Measurements from ENCODE around the gene GSTM4. TPM values are rescaled to one million over a fixed set of nuclear protein-coding genes. Genes with fewer than 3 reads are reported as not detected.
A peak's percentile ranks its signal among the peaks of the same experiment; 100 is the strongest.

Gene GSTM4
- polyA plus RNA-seq (ENCODE audit: insufficient read length in 12 of 12), result 10 to 100 TPM in 11 of 12 donors, not detected in 1; 12.2 to 26.8 (median 18.9) TPM
- long read RNA-seq, donor 1, transcript GSTM4-204 (8 exons, 1,412 nt), result major isoform, 14 of 203 reads
- long read RNA-seq, donor 1, partial matches to known transcripts, result 89 of 203 reads
- long read RNA-seq, donor 1, other reads (novel, unspliced or antisense), result 96 of 203 reads
- long read RNA-seq, donor 2, transcript GSTM4-204 (8 exons, 1,412 nt), result major isoform, 7 of 14 reads
- long read RNA-seq, donor 2, partial matches to known transcripts, result 5 of 14 reads
- long read RNA-seq, donor 2, other reads (novel, unspliced or antisense), result 0 of 14 reads
- long read RNA-seq, donor 3, partial matches to known transcripts, result 0 of 5 reads
- long read RNA-seq, donor 3, other reads (novel, unspliced or antisense), result 0 of 5 reads
- long read RNA-seq, donor 4, partial matches to known transcripts, result 0 of 5 reads
- long read RNA-seq, donor 4, other reads (novel, unspliced or antisense), result 0 of 5 reads
- long read RNA-seq, donor 5, partial matches to known transcripts, result 95 of 114 reads
- long read RNA-seq, donor 5, other reads (novel, unspliced or antisense), result 13 of 114 reads
- long read RNA-seq, donor 6, transcript GSTM4-204 (8 exons, 1,412 nt), result major isoform, 5 of 7 reads
- long read RNA-seq, donor 6, partial matches to known transcripts, result 0 of 7 reads
- long read RNA-seq, donor 6, other reads (novel, unspliced or antisense), result 0 of 7 reads
- long read RNA-seq, donor 7, partial matches to known transcripts, result 0 of 2 reads
- long read RNA-seq, donor 7, other reads (novel, unspliced or antisense), result 0 of 2 reads
- long read RNA-seq, donor 8, transcript GSTM4-204 (8 exons, 1,412 nt), result major isoform, 11 of 13 reads
- long read RNA-seq, donor 8, partial matches to known transcripts, result 0 of 13 reads
- long read RNA-seq, donor 8, other reads (novel, unspliced or antisense), result 0 of 13 reads
- long read RNA-seq, donor 9, result 0 reads
- long read RNA-seq, donor 10, partial matches to known transcripts, result 0 of 4 reads
- long read RNA-seq, donor 10, other reads (novel, unspliced or antisense), result 0 of 4 reads
- long read RNA-seq, donor 11, partial matches to known transcripts, result 0 of 3 reads
- long read RNA-seq, donor 11, other reads (novel, unspliced or antisense), result 0 of 3 reads

DNA sequence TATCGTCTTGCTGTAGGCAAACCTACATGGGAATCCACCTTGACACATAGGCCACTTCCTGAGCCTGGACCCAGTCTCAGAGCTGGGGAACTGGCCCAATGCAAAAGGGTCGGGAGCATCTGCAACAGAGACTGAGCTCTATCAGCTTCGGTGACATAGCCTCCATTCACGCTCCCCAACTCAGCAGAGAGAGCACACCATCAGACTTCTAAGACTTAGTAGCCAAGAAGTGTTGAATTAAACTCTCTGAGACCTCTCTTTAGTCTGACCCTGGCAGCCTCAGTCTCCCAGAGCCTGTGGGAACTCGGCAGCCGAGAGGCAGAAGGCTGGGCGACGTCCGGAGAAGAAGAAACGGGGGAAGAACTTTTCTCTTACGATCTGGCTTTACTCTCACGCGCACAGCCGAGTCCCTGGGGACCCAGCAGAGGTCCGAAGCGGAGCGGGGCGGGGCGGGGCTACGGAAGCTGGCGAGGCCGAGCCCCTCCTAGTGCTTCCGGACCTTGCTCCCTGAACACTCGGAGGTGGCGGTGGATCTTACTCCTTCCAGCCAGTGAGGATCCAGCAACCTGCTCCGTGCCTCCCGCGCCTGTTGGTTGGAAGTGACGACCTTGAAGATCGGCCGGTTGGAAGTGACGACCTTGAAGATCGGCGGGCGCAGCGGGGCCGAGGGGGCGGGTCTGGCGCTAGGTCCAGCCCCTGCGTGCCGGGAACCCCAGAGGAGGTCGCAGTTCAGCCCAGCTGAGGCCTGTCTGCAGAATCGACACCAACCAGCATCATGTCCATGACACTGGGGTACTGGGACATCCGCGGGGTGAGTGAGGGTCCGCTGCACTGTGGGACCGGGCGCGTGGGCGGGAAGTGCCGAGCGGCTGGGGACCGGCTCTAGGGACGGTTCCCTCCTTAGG is at the start of gene GSTM4:
Gene GSTM4 (plus strand): TSS at position 485 of the 905 bp plus-strand sequence. CDS start 291 bp downstream, at position 776.
- peak; percentile 81 for DNase-seq

DNA sequence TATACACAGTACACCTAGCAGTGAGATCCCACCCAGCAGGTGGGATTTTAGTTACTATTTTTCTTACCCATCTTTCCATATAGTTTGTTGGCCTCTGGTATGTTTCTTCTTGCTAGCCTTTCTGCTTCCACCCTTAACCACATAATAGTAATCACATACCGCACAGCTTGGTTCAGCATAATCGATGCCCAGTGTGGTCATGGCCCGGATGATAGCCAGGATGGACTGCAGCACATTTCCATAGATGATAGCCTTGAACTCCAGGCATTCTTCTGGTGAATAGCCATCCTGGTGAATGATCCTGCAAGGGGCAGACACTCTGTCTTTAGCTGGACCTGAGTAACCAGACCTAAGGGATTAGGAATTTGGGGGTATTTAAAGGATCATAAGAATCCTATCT is 46.0 kb upstream of the GSTM4 start:
- no peak for DNase-seq

DNA sequence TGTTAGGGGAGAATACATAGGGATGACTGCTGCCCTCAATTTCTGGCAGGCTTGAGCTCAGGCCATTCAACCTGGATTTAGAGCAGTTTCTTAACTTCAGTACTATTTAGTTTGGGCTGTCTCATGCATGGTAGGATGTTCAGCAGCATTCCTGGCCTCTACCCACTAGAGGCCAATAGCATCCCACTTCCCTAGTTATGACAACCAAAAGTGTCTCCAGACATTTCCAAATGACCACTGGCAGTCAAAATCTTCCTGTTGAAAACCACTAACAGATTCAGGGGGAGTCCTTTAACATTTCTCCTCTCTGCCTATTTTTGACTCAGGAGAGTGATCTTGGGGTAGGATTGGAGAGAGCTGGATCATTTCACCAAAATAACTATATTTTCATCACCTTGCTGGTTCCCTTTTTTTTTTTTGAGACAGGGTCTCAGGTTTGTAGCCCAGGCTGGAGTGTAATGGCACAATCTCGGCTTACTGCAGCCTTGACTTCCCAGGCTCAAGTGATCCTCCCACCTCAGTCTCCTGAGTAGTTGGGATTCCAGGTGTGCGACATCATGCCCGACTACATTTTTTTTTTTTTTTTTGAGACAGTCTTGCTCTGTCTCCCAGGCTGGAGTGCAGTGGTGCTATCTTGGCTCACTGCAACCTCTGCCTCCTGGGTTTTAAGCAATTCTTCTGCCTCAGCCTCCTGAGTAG is 45.1 kb upstream of the GSTM4 start:
- no peak for DNase-seq

DNA sequence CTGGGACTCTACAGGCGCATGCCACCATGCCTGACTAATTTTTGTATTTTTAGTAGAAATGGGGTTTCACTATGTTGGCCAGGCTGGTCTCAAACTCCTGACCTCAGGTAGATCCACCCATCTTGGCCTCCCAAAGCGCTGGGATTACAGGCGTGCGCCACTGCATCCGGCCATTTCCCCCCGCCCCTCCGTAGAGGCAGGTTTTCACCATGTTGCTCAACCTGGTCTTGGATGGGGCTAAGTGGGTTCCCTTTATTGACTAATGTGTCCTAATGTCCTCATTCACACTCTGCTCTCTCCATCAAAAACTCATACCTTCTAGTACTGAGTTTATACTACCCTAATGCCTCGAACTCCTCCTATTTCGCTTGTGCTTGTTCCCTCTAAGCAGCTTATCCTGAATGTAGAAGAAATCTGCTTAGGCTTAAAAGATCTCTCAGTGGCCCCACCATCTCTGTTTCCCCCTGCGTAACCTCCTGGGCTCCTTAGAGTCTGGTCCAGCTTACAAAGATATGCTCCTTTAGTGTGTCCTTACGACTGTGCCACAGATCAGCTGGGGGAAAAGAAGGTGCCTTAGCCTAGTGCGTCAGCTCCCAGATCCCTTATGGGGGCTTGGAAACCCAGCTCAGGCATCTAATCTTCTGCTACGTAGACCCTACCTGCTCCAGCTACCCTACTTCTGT is 44.5 kb upstream of the GSTM4 start:
- no peak for DNase-seq

DNA sequence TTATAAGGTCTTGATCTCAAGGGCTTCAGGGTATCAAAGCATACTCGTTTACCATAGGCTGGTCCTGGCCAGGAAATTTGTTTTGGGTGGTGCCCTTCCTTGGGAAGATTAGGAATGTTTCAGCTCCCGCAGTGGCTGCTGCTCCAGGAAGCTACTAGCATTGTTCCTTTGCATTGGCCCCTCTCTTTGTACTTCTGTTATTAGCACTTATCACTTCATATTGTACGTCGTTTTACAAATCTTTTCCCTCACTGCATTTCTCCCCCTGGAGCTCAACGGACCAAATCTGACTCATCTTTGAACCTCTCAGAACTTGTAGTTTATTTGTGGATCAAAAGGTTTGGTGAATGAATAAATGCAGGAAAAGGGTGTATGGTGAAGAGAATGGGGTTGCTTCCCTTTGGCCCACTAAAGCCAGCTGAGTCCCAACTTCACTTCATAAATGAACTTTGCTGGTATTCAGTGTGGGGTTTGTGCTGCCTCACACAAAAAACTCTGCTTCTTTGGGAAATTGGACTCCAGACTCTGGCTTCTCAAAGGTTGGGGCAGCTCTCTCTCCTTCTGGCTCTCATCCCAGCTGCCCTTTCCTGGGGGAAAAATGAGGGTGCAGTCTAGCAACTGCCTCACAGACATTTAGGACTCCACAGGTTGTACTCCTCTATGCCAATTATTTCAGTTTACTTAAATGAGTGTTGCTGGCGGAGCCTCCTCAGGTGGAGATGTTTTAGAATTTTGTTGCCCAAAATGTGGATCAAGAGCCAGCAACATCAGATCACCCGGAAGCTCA is 42.3 kb upstream of the GSTM4 start:
- no peak for DNase-seq

DNA sequence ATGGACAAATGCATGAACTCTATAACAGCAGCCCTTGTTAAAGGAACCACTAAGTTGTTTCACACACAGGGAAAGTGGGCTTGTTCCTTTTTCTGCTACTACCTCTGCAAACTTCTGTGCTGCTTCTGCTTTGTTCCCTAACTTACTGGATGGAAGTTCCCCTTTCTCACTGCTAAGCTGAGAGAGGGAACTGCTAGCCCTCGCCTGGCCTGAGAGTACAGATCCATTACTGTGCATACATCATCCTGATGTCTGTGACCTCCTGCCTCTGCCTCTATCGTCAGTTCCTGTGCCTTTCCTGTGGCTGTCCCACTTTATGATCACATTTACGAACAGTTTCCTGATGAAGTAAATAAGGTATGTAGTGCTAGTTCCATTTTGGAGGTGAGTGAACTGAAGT is 40.0 kb upstream of the GSTM4 start:
- no peak for DNase-seq

DNA sequence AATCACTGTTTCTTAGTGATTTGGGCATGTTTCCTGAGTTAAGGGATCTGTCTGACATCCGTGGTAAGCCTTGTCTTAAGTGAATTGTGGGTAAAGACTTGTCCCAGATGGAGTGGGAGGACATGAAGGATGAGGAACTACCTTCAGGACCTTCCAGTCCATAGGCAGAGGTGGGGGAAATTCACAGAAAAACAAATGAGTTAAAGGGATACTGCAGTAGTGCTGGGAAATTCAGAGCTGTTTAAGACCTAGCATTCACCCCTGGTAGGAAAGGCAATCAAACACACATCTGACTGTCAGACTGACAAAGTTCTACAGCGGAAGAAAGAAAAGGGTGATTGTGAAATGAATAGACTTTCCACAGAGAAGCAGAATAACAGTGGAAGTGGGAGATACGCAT is 39.5 kb upstream of the GSTM4 start:
- no peak for DNase-seq

DNA sequence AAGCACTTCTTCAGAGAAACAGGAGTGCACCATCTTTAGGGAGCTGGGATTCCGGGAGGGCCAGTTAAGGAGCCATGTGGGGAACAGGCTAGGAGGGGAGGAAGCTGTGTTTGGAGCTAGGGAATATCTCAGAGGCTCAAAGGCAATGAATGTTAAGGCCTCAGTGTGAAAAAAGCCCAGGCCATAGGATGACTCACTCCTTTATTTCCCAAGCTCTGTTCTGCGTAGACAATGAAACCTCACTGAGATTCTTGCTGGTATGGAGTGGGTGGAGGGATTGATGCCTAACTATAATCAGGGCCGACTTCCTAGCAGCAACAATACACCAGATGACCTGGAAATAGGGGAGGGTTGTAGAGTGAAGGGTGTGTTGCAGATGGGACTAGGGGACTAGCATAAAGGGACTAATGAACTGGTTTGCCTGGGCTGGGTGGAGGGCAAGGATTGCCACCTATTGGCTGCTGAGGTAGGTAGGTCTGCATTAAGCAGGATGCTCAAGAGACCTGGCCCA is 38.6 kb upstream of the GSTM4 start:
- DNase-seq, result no peak

DNA sequence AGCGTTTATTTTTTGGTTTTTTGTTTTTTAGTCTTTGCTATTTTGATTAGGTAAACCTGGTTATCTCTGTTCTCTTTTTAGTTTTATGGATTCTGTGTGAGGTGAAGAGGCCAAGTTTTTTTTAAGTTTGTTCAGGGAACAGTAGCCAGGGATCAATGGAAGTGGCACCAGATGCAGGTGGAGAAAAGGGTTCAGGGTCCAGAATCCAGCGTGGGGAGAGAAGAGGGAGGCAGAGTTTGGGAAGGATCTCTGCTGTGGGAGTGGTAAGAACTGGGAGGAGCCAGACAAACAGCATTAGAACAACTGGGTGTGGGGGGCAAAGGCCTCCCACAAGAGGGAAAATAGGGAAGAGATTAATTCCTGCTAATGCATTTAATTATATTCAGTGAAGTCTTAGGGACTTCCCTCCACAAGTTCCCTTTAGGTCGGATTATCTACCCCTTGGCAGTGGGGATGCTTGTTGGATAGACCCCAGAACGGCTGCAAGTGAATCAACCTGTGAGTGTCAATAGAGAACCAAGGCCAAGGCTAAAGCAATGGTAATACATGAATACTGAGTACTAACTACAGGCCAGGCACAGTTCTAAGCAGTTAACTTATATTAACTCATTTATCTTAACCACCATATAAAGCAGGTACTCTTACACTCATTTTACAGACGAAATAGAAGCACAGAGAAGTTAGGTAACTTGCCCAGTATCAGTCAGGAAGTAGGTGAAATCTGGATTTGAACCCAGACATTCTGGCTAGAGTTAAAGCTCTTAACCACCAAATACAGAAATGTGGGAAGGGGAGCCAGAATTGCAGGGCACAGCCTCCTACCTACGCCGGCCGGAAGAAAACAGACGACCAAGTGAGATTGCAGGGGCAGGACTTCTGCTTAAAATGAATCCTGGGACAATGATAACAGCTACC is 37.0 kb upstream of the GSTM4 start:
- no peak for DNase-seq

DNA sequence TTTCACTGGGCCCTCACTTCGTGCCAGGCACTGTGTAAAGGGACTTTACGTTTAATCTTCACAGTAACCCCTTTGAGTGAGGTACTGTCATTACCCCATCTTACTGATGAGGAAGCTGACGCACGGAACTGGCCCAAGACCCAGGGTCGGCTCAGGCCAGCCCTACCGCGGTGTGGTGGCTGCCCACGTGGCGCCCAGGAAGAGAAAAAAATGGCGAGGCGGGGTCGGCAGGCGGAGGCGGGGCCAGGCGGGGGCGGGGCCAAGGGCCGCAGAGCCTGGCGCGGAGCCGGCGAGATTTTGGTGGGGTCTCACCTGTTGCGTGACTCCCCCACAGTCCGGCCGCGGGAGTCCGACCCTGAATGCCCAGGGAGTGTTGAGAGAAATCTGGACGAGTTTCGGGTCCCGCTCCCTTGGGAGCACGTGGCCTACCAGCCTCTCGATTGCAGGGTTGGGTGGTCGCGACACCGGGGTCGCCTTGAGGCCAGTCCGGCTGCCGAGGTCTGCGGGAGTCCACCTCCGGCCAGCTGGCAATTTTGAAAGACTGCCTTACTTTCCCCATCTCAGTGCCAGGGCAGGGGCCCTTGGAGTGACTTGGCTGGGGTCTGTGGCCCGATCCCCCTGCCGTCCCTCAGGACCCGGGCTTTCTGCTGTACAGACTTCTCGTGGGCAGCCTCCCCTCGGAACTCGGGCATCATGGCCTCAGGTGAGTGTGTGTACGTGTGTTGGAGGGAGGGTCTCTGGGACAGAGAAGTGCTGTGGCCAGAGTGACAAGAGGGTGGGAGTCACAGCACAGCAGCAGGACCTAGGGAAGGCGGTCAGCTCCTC is 36.1 kb upstream of the GSTM4 start, which contains the start of the genes AMPD2 and GNAT2:
Gene AMPD2 (plus strand): TSS at position 262 of the 825 bp plus-strand sequence. CDS start 1,339 bp downstream, outside the sequence.
Gene GNAT2 (minus strand): TSS at position 41 of the 825 bp plus-strand sequence. CDS start 6,746 bp downstream, outside the sequence.
- DNase-seq, result peak; percentile 79

DNA sequence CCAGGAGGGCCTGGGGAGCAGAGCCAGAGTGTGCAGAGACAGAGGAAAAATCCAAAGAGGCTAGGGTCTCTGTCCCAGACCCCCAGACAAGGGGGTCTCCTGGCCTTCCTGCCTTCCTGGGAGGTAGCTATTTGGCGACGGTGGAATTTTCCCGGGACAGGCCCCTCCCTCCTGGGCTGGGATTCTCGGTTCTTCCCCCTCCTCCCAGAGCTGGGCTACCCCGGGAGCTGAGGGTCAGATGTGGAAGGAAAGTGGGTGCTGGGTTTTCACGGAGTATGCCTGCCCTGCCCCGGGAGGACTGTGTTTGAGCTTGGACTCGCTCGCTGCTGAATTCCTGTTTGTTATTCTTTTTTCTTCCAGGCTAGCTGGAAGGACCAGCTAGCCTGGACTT is 35.5 kb upstream of the GSTM4 start:
- peak; percentile 76 for DNase-seq

DNA sequence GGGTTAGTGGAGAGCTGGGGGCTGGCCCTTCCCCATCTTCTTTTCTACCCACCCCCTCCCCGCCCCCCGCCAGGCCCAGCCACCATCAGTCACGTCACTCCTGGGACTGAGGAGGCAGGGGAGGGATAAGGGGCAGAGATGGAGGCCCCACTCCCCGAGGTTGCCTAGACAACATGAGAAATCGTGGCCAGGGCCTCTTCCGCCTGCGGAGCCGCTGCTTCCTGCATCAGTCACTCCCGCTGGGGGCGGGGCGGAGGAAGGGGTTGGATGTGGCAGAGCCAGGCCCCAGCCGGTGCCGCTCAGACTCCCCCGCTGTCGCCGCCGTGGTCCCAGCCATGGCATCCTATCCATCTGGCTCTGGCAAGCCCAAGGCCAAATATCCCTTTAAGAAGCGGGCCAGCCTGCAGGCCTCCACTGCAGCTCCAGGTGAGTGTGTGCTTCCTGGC is 35.0 kb upstream of the GSTM4 start:
- peak; percentile 94 for DNase-seq

DNA sequence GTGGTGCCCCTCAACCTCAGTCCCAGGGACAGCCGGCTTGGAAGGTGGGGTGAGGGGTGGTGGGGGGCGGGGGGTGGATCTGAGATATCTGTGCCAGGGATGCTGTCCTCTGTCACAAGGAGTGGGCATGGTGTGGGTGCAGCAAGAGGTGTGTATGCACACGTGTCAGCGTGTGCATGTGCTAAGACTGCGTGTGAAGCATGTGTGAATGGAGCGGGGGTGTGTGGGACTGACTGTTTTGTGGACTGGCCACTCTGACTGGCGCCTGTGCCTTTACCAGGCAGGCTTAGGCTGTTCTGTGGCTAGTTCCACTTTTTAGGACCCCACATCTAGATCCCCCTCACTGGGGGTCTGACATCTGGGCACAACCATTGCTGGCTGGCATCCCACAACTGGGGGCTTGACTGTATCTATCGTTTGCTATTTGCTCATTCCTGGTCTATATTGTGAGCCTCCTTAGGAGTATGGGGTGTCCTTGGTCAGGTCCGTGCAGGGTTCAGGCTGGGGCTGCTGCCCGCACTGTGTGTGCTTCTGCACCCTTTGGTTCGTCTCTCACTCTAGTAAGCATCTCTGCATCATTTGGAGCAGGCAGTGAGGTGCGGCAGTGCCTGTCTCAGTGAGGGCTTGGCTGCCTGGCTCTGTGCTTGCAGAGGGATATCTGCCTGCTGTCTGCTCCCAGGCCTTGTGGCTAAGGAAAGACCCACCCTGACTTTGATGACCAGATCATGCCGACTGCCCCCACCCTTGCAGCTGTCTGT is 34.3 kb upstream of the GSTM4 start:
- no peak for DNase-seq

DNA sequence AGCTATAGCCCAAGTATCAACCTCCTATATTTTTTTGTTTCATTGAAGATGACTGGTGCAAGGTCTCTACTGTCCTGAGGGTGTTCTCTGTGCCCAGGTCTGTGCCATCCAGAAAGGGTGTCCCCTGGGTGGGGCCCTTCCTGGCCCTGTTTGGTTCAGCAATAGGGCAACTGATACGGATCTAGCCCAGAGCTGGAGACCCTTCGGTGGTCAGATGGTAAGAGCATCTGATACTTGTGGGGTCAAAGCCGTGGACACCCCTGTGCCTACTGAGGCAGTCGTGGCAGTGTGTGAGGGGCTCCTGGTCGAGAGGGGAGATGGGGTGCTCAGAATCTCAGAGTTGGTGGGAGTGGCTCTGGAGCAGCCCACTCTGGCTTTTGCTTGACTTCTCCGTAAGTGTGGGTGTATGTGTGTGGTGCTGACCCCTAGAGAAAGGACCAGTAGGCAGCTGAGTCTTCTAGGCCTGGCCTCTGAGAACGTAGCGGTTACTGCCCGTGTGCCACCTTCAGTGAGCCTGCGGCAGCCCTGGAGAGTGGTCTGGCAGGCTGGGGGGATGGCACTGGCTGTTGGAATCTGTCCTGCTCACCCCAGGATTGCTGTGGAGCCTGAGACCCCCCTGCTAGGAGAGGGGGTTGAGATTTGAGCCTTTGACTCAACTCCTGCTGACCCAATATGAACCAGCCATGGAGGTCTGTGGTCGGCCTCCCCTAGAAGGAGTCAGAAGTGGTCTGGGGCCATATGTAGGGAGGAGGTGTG is 33.6 kb upstream of the GSTM4 start:
- DNase-seq, result no peak

DNA sequence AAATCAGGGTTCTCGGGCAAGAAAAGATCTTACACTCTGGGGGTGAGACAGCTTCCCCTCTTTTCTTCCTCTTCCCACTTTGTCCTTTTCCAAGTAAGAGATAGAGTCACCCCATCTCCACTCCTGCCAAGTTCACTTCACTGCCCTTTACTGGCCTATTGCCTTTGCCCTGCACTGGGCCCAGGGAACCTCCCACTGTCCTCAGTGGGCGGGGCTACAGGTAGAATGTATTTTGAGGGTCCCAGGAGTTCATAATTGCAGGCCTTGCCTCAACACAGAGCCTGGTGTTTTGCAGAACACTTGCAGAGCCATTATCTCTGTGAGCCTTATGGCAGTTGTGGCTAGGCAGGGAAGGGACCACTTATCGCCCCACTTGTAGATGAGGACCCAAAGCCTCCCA is 33.0 kb upstream of the GSTM4 start:
- no peak for DNase-seq

Measured in muscle of arm (tissue), 14 donors.